ENCODE data around the gene MCM3AP.
A peak's percentile ranks its signal among the peaks of the same experiment; 100 is the strongest.

Gene MCM3AP

GRCh38 chr21:46324390-46325072 is 39.1 kb upstream of the MCM3AP start:
- no peaks in the 10 kb centered on the region for H3K9me3 ChIP-seq (ENCODE audit: low read depth, low read length)
- peak overlapping the region; percentile 97 for H3K9ac ChIP-seq (ENCODE audit: insufficient read length)
- TF ChIP-seq FOXP2 (optimal IDR thresholded peaks at IDR 0.05; ENCODE audit: control extremely low read depth, extremely low read length, insufficient read depth): no peak
- no peak for TF ChIP-seq EZH2 (IDR thresholded peaks at IDR 0.05)
- no peak for TF ChIP-seq POLR2AphosphoS5 (IDR thresholded peaks at IDR 0.05; ENCODE audit: borderline replicate concordance, low read depth, low read length)
- peaks cover 33% of the 10 kb centered on the region for H3K36me3 ChIP-seq (ENCODE audit: insufficient read depth, low read length)
- H3K4me3 ChIP-seq: peak overlapping the region; percentile 97
- no peak for DNase-seq (ENCODE audit: low read depth, low spot score)
- H3K27ac ChIP-seq: peak overlapping the region; percentile 98

- DNase-seq (ENCODE audit: low read depth, low spot score): peak; percentile 78
- H3K9me3 ChIP-seq (ENCODE audit: low read depth, low read length): no peaks in the 10 kb centered on the region
- peak within 1 kb of the TSS; percentile 97 for H3K4me3 ChIP-seq
- TF ChIP-seq EZH2 (IDR thresholded peaks at IDR 0.05) (no peak), POLR2AphosphoS5 (IDR thresholded peaks at IDR 0.05; ENCODE audit: borderline replicate concordance, low read depth, low read length) (peak; percentile 92), FOXP2 (optimal IDR thresholded peaks at IDR 0.05; ENCODE audit: control extremely low read depth, extremely low read length, insufficient read depth) (no peak)
- peak within 1 kb of the TSS; percentile 98 for H3K27ac ChIP-seq
- H3K9ac ChIP-seq (ENCODE audit: insufficient read length): peak within 1 kb of the TSS; percentile 97
- H3K36me3 ChIP-seq (ENCODE audit: insufficient read depth, low read length): peaks cover 26% of the 10 kb centered on the region
These were observed 38.4 kb upstream of the MCM3AP start, which contains the start of the genes C21orf58 and PCNT for GRCh38 chr21:46323710-46324389. C21orf58 (minus strand) TSS chr21:46323870; CDS start chr21:46322738, 1,132 bp downstream. PCNT (plus strand) TSS chr21:46324156; CDS start chr21:46324229, 73 bp downstream.

- H3K36me3 ChIP-seq (ENCODE audit: insufficient read depth, low read length): peaks cover 22% of the 10 kb centered on the region
- H3K9ac ChIP-seq (ENCODE audit: insufficient read length): peak overlapping the region; percentile 93
- H3K4me3 ChIP-seq: peak overlapping the region; percentile 97
- H3K27ac ChIP-seq: peak overlapping the region; percentile 86
- no peaks in the 10 kb centered on the region for H3K9me3 ChIP-seq (ENCODE audit: low read depth, low read length)
- TF ChIP-seq POLR2AphosphoS5 (IDR thresholded peaks at IDR 0.05; ENCODE audit: borderline replicate concordance, low read depth, low read length) (no peak), FOXP2 (optimal IDR thresholded peaks at IDR 0.05; ENCODE audit: control extremely low read depth, extremely low read length, insufficient read depth) (no peak), EZH2 (IDR thresholded peaks at IDR 0.05) (no peak)
- DNase-seq (ENCODE audit: low read depth, low spot score): no peak
These were observed 37.9 kb upstream of the MCM3AP start for GRCh38 chr21:46323227-46323709.

GRCh38 chr21:46322351-46323226 is 37.2 kb upstream of the MCM3AP start:
- Histone ChIP-seq H3K27ac (peak overlapping the region; percentile 86), H3K9ac (ENCODE audit: insufficient read length) (peak overlapping the region; percentile 93), H3K9me3 (ENCODE audit: low read depth, low read length) (no peaks in the 10 kb centered on the region), H3K36me3 (ENCODE audit: insufficient read depth, low read length) (peaks cover 15% of the 10 kb centered on the region), H3K4me3 (peak overlapping the region; percentile 97)
- DNase-seq (ENCODE audit: low read depth, low spot score): no peak
- no peak for TF ChIP-seq EZH2 (IDR thresholded peaks at IDR 0.05)
- no peak for TF ChIP-seq FOXP2 (optimal IDR thresholded peaks at IDR 0.05; ENCODE audit: control extremely low read depth, extremely low read length, insufficient read depth)
- TF ChIP-seq POLR2AphosphoS5 (IDR thresholded peaks at IDR 0.05; ENCODE audit: borderline replicate concordance, low read depth, low read length): no peak

GRCh38 chr21:46320331-46320801 is 35.0 kb upstream of the MCM3AP start:
- TF ChIP-seq EZH2 (IDR thresholded peaks at IDR 0.05): no peak
- no peak for TF ChIP-seq FOXP2 (optimal IDR thresholded peaks at IDR 0.05; ENCODE audit: control extremely low read depth, extremely low read length, insufficient read depth)
- TF ChIP-seq POLR2AphosphoS5 (IDR thresholded peaks at IDR 0.05; ENCODE audit: borderline replicate concordance, low read depth, low read length): no peak; the same call in 1 of the 2 replicates
- H3K9ac ChIP-seq (ENCODE audit: insufficient read length): no peak overlapping the region
- H3K9me3 ChIP-seq (ENCODE audit: low read depth, low read length): no peaks in the 10 kb centered on the region
- peaks cover 8% of the 10 kb centered on the region; the same call in 1 of the 2 replicates for H3K36me3 ChIP-seq (ENCODE audit: insufficient read depth, low read length)
- no peak for DNase-seq (ENCODE audit: low read depth, low spot score)
- peak overlapping the region; percentile 97 for H3K4me3 ChIP-seq
- H3K27ac ChIP-seq: peak overlapping the region; percentile 76; the same call in 1 of the 2 replicates

GRCh38 chr21:46319186-46319585 is 33.8 kb upstream of the MCM3AP start:
- Histone ChIP-seq H3K9me3 (ENCODE audit: low read depth, low read length) (no peaks in the 10 kb centered on the region), H3K27ac (no peak overlapping the region), H3K9ac (ENCODE audit: insufficient read length) (no peak overlapping the region), H3K36me3 (ENCODE audit: insufficient read depth, low read length) (peaks cover 8% of the 10 kb centered on the region; the same call in 1 of the 2 replicates), H3K4me3 (no peak overlapping the region)
- DNase-seq (ENCODE audit: low read depth, low spot score): no peak
- TF ChIP-seq POLR2AphosphoS5 (IDR thresholded peaks at IDR 0.05; ENCODE audit: borderline replicate concordance, low read depth, low read length): no peak
- no peak for TF ChIP-seq EZH2 (IDR thresholded peaks at IDR 0.05)
- no peak for TF ChIP-seq FOXP2 (optimal IDR thresholded peaks at IDR 0.05; ENCODE audit: control extremely low read depth, extremely low read length, insufficient read depth)

GRCh38 chr21:46318464-46318845 is 33.0 kb upstream of the MCM3AP start:
- no peak for DNase-seq (ENCODE audit: low read depth, low spot score)
- TF ChIP-seq FOXP2 (optimal IDR thresholded peaks at IDR 0.05; ENCODE audit: control extremely low read depth, extremely low read length, insufficient read depth) (no peak), POLR2AphosphoS5 (IDR thresholded peaks at IDR 0.05; ENCODE audit: borderline replicate concordance, low read depth, low read length) (peak; percentile 0; the same call in 1 of the 2 replicates), EZH2 (IDR thresholded peaks at IDR 0.05) (no peak)
- H3K9ac ChIP-seq (ENCODE audit: insufficient read length): no peak overlapping the region
- H3K4me3 ChIP-seq: no peak overlapping the region
- H3K27ac ChIP-seq: no peak overlapping the region
- H3K36me3 ChIP-seq (ENCODE audit: insufficient read depth, low read length): peaks cover 11% of the 10 kb centered on the region; the same call in 1 of the 2 replicates
- no peaks in the 10 kb centered on the region for H3K9me3 ChIP-seq (ENCODE audit: low read depth, low read length)

All from SK-N-MC (cell line).